DND-41 (cell line): ENCODE data around the gene GBX1.

Experiments
- EZH2 ChIP-seq: IDR thresholded peaks from 3 replicates; pipeline ENCODE4 v1.6.1; 2012; ENCODE audit warnings: borderline replicate concordance, low read depth, mild to moderate bottlenecking, moderate library complexity, low read length, inconsistent platforms; ENCODE audit not compliant: severe bottlenecking
- TF ChIP-seq, protein P1 (sequence below): IDR thresholded peaks from 2 replicates; pipeline ENCODE4 v1.5.1; 2012; ENCODE audit warnings: borderline replicate concordance, low read length, moderate library complexity, mild to moderate bottlenecking; ENCODE audit not compliant: poor library complexity, severe bottlenecking; ENCODE audit errors: extremely low read depth

DNA sequence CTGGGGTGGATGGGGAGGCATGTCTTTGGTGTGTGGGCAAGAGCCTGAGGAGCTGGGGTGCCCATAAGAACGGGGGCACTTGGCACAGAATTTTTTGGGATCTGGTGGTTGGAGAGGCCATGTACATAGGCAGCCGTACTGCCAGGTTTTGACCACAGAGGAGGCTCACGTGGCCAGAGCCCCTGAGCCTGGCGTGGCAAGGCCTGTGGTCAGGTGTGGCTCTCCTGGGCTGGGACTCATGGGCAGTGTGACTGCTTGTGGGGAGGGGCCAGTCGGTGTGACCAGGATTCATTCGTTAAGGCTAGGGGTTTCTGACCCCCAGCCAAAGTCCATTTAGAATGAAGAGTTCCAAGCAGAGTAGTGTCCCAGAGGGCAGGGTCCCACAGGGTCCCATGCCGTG, 43.0 kb downstream of the GBX1 start:
- TF ChIP-seq, protein P1, sequence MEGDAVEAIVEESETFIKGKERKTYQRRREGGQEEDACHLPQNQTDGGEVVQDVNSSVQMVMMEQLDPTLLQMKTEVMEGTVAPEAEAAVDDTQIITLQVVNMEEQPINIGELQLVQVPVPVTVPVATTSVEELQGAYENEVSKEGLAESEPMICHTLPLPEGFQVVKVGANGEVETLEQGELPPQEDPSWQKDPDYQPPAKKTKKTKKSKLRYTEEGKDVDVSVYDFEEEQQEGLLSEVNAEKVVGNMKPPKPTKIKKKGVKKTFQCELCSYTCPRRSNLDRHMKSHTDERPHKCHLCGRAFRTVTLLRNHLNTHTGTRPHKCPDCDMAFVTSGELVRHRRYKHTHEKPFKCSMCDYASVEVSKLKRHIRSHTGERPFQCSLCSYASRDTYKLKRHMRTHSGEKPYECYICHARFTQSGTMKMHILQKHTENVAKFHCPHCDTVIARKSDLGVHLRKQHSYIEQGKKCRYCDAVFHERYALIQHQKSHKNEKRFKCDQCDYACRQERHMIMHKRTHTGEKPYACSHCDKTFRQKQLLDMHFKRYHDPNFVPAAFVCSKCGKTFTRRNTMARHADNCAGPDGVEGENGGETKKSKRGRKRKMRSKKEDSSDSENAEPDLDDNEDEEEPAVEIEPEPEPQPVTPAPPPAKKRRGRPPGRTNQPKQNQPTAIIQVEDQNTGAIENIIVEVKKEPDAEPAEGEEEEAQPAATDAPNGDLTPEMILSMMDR, result no peak
- no peak for TF ChIP-seq EZH2
